ENCODE results near the gene SAMD15.

The SAMD15 gene

GRCh38 chr14:77426396-77426795 lies 49.2 kb downstream of the SAMD15 start:
- no peak overlapping the region for H3K27ac ChIP-seq
- TF ChIP-seq CTCF (IDR thresholded peaks at IDR 0.05) (no peak), ZFX (IDR thresholded peaks at IDR 0.05; ENCODE audit: borderline replicate concordance) (no peak)

- TF ChIP-seq ZFX (IDR thresholded peaks at IDR 0.05; ENCODE audit: borderline replicate concordance) (no peak), CTCF (IDR thresholded peaks at IDR 0.05) (no peak)
- H3K27ac ChIP-seq, result no peak overlapping the region
Measured at GRCh38 chr14:77436042-77436441, 58.9 kb downstream of the SAMD15 start.

- TF ChIP-seq ZFX (IDR thresholded peaks at IDR 0.05; ENCODE audit: borderline replicate concordance), result no peak
- TF ChIP-seq CTCF (IDR thresholded peaks at IDR 0.05), result no peak
- no peak overlapping the region for H3K27ac ChIP-seq
Measured at GRCh38 chr14:77438596-77438995, 61.4 kb downstream of the SAMD15 start.

GRCh38 chr14:77439861-77440260 lies 62.7 kb downstream of the SAMD15 start:
- no peak overlapping the region for H3K27ac ChIP-seq
- TF ChIP-seq ZFX (IDR thresholded peaks at IDR 0.05; ENCODE audit: borderline replicate concordance), result no peak
- no peak for TF ChIP-seq CTCF (IDR thresholded peaks at IDR 0.05)
